NCI-H2171 treated with DMSO at 0.1 percent for 48 hours (cell line): Measurements from ENCODE around the gene RAB9A.
"Not testable (repeated sequence)": the region's sequence is repeated elsewhere in the genome, so short reads cannot be mapped to it uniquely, and the experiment has no call there.

Experiments used
- DNase-seq: peaks from one replicate; lab custom pipeline; 2025; lab: John Stamatoyannopoulos, UW

The RAB9A gene

GRCh38 chrX:13669755-13670154 is 19.2 kb upstream of the RAB9A start:
- not testable (repeated sequence) for DNase-seq

GRCh38 chrX:13670197-13670596 is 18.7 kb upstream of the RAB9A start:
- DNase-seq, result no peak

GRCh38 chrX:13673016-13673415 is 15.9 kb upstream of the RAB9A start:
- no peak for DNase-seq

DNA sequence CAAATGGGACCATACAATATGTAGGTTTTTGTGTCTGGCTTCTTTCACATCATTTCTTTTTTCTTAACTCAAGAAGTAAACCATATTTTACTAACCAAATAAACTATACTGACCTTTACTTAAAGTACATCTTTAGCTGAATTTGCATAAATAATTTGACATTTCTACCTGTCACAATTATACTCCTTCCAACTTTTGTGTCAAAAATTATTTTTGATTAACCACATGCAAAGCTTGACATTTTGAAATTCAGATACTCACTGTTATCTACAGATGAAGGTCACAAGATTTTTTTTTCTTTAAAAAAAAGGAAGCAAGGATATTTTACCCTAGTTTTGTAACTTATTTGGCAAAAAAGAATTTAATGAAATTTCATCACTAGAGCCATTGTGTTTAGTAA is 12.0 kb upstream of the RAB9A start:
- DNase-seq, result no peak

DNA sequence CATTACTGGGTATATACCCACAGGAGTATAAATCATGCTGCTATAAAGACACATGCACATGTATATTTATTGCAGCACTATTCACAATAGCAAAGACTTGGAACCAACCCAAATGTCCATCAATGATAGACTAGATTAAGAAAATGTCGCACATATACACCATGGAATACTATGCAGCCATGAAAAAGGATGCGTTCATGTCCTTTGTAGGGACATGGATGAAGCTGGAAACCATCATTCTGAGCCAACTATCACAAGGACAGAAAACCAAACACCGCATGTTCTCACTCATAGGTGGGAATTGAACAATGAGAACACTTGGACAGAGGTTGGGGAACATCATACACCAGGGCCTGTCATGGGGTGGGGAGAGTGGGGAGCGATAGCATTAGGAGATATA is 9.2 kb upstream of the RAB9A start:
- DNase-seq, result not testable (repeated sequence)

- no peak for DNase-seq
These were observed 7.3 kb upstream of the RAB9A start for GRCh38 chrX:13681595-13681994.

GRCh38 chrX:13684361-13684760 is 4.6 kb upstream of the RAB9A start:
- no peak for DNase-seq

DNA sequence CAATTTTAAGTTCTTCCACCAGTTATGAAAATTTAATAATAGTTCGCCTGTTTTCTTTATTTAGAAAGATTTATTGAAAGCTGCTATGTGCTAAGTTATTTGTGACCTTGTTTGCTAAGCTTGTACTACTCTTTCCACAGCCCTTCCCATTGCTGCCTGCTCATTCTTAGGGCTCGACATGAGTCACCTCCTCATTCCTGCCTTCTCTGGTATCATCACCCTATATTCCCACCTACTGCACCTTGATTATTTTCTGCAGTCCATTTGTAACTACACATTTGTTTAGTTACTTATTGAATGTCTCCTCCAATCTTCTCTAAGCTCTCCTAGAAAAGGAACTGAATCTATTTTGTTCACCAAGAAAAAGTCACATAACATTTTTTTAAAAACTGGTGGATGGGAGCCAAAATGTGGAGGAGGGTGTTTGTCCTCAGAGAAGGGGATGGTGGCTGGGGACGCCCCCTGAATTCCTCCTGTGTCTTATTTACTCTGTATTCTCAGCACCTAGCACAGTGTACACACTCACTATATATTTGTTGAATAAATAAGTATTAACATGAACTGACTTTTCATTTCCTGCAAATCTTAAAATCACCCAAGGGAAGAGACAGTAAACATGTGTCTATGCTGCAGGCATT is 3.7 kb upstream of the RAB9A start:
- DNase-seq, result no peak

DNA sequence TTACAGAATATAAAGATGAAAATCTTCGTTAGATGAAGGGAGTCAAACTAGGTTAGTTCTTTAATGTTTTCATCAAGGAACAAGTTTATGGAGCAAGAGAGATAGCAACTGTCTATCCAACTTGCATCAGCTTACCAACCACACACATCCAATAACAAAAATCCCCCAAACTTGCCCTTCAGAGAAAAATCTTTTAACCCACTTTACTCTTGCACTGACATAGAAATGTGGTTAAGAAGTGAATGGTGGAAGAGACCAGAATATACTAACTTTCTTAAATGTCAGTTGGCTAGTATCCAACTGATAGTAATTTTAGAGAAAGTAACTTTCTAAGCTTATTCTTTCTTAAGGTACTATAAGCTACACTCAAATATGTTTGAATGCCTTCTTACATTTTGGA is 1.7 kb upstream of the RAB9A start:
- DNase-seq, result no peak

- DNase-seq, result no peak
These were observed 457 bp upstream of the RAB9A start for GRCh38 chrX:13688384-13688957.

- DNase-seq, result no peak
These were observed 848 bp downstream of the RAB9A start for GRCh38 chrX:13689741-13690211.

- DNase-seq, result no peak
These were observed 1.9 kb downstream of the RAB9A start for GRCh38 chrX:13690836-13691235.

- no peak for DNase-seq
These were observed 3.0 kb downstream of the RAB9A start for GRCh38 chrX:13691841-13692371.

DNA sequence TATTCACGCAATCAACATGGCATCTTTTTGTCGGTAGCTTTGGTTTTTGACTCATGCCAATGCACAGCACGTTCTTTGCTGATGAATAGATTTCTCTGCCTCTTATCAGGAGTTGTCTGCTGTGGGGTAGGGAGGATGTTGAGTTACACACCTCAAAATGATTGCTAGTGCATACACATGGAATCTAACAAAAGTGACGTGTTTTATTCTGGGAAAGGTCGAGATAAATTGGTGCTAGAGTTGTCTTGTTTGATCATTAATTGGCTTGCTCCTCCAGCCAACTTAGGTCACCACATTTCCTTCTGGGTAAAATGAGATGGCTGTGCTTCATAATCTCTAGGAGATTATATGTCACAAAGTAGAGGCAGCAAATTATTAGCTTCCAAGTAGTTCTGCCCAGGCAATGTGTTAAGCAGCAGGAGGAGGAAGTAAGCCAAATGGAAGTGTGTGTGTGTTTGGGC is 3.9 kb downstream of the RAB9A start:
- no peak for DNase-seq

- no peak for DNase-seq
These were observed 4.5 kb downstream of the RAB9A start for GRCh38 chrX:13693341-13693961.

- no peak for DNase-seq
These were observed 5.4 kb downstream of the RAB9A start for GRCh38 chrX:13694359-13694758.

DNA sequence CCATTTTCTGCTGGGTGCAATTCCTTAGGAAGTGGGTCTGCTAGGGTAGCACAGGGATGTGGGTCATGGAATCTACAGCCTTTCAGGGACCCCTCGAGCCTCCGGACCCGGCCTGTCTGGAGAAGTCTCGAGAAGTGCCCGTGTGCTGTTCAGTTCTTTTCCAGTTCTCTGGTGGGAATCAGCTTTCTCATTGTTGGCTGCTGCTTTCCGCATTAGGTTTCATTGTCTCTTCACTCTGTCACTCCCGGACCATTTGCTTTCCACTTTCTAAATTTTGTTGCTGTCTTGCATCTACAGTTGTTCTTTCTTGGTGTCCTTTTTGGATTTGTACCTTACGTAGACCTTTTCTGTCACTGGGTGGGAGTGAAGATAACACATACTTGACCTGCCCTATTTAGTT is 6.1 kb downstream of the RAB9A start:
- no peak for DNase-seq

- no peak for DNase-seq
These were observed 6.7 kb downstream of the RAB9A start for GRCh38 chrX:13695601-13696115.

- no peak for DNase-seq
These were observed 8.5 kb downstream of the RAB9A start for GRCh38 chrX:13697455-13697854.

DNA sequence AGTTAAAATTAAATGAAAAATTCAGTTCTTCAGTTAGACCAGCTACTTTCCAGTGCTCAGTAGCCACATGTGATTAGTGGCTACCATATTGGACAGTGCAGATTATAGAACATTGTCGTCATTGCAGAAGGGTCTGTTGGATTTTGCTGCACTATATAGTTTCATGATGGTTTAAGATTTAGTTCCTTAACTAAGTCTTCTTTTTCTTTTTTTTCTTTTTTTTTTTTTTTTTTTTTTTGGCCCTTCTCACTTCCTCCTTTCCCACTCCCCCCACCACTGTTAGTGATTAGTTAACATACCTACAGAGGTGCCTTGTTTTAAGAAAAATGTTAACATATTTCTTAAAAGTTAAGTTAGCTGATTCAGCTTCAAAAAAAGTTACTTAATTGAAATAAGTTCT is 9.0 kb downstream of the RAB9A start:
- DNase-seq, result no peak

DNA sequence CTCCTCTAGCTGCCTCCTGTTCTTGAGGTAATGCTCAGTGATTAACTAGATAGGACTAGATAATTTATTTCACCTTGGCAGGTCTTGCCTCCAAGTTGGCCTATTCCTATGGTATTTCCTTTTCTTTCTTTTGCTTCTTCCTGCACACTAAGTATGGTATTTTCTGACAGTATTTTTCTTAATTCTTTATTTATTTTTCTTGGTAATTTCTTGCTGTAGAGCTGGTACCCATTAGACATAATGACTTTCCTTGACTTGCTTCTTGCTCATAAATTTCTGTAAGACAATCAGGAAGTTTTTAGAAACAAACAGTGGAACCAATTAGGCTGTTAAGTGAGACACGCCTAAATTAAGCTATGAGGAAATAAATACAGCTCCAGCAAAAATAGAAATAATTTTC is 9.5 kb downstream of the RAB9A start:
- DNase-seq, result no peak

DNA sequence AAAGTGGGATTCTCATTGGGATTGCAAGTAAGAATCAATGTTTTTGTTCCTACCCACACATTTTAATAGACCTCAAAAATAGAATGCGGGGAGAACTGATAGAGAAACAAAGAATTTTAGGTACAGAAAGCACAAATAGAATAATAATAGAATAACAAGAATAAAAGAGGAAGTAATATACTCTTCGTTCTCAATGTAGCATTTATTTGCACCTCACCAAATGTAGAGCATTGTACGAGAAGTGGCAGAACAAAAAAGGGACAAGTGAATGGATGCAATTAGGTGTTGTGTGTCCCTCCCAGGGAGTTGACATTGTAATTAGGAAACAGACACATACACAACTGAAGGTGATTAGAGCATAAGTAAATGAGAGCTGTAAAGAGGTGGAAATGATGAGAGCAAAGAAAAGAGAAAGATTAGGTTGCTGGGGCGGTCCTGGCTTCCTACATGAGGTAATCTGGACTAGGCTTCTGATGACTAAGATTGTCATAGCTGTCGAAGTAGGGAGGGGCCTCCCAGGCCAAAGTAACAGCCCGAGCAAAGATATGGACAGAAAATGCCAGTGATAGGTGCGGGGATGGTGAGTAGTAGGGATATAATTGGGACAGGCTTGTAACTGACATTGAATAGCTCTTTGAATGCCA is 10.4 kb downstream of the RAB9A start:
- no peak for DNase-seq

DNA sequence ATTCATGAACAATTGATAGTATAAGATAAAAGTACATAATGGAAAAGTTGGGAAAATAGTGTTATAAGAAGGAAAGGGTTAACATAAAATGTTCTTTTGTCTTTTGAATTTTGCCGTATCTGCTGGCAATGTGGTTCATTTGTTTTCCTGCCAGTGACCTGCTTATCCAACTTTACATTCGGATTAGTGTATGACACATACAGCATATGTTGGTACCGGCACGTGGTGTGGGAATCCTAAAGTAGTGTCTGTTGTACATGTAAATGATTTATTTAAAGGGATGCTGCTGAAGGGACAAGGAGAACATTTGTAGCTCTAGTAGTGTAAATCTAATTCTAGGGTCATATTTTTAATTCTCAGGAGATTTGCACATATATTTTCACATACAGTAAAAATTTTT is 11.5 kb downstream of the RAB9A start:
- DNase-seq, result no peak
